GM12892 (cell line): ENCODE measurements around the gene DLX3. TPM values are rescaled to one million over a fixed set of nuclear protein-coding genes. Genes with fewer than 3 reads are reported as not detected.
"Not testable (repeated sequence)": the region's sequence is repeated elsewhere in the genome, so short reads cannot be mapped to it uniquely, and the experiment has no call there.

Experiments
- DNase-seq: peaks from one replicate; pipeline ENCODE4 v3.0.0; 2011; ENCODE audit not compliant: insufficient read length
- FAIRE-seq: peaks from 2 replicates; lab custom pipeline; 2011; peaks lifted over from hg19 to GRCh38; lab: Jason Lieb, UNC
- POLR2A ChIP-seq: IDR thresholded peaks from 2 replicates; pipeline ENCODE4 v1.6.1; 2011; ENCODE audit warnings: low read depth, low read length, control low read depth
- POLR2AphosphoS5 ChIP-seq: IDR thresholded peaks from 2 replicates; pipeline ENCODE4 v1.6.1; 2011; ENCODE audit warnings: low read depth, low read length, control low read depth
- TAF1 ChIP-seq: IDR thresholded peaks from 2 replicates; pipeline ENCODE4 v1.6.1; 2011; ENCODE audit warnings: low read depth, mild to moderate bottlenecking, control low read depth, low read length, borderline replicate concordance
- polyA plus RNA-seq: library from polyadenylated mRNA; unstranded; fragments of >200 nt; gene quantifications from one replicate; pipeline ENCODE4 v1.2.1, GENCODE V29; 2012; ENCODE audit warnings: missing spikeins, inconsistent platforms; ENCODE audit not compliant: missing spikeins

DLX3 gene
- polyA plus RNA-seq = not detected

- FAIRE-seq (no peak), DNase-seq (no peak)
- no peak for TF ChIP-seq POLR2AphosphoS5
- TF ChIP-seq POLR2A = no peak
- no peak for TF ChIP-seq TAF1
Measured at GRCh38 chr17:49995055-49995738, at the start of gene DLX3. Gene DLX3, minus strand, starts transcription at chr17:49995224. Its CDS starts 226 bp downstream, at chr17:49994998.

- DNase-seq (no peak), FAIRE-seq (no peak)
- TF ChIP-seq POLR2AphosphoS5 = no peak
- no peak for TF ChIP-seq POLR2A
- no peak for TF ChIP-seq TAF1
Measured at GRCh38 chr17:50044483-50044882, 49.5 kb upstream of the DLX3 start.

- DNase-seq (no peak), FAIRE-seq (no peak)
- TF ChIP-seq POLR2A (no peak), TAF1 (no peak), POLR2AphosphoS5 (no peak)
Measured at GRCh38 chr17:50043290-50044148, 48.5 kb upstream of the DLX3 start.

GRCh38 chr17:50042211-50042610 lies 47.2 kb upstream of the DLX3 start:
- DNase-seq (no peak), FAIRE-seq (no peak)
- TF ChIP-seq TAF1 = no peak
- no peak for TF ChIP-seq POLR2A
- TF ChIP-seq POLR2AphosphoS5 = no peak

GRCh38 chr17:50040496-50040895 lies 45.5 kb upstream of the DLX3 start:
- not testable (repeated sequence) for FAIRE-seq, DNase-seq

GRCh38 chr17:50039058-50039457 lies 44.0 kb upstream of the DLX3 start:
- DNase-seq (no peak), FAIRE-seq (no peak)
- no peak for TF ChIP-seq POLR2A
- TF ChIP-seq POLR2AphosphoS5 = no peak
- TF ChIP-seq TAF1 = no peak

- no peak for TF ChIP-seq POLR2A
- TF ChIP-seq POLR2AphosphoS5 = no peak
- TF ChIP-seq TAF1 = no peak
- DNase-seq = no peak
- no peak for FAIRE-seq
Measured at GRCh38 chr17:50037321-50038107, 42.5 kb upstream of the DLX3 start.

GRCh38 chr17:50036455-50037261 lies 41.6 kb upstream of the DLX3 start:
- FAIRE-seq (no peak), DNase-seq (no peak)
- TF ChIP-seq POLR2A = no peak
- TF ChIP-seq POLR2AphosphoS5 = no peak
- TF ChIP-seq TAF1 = no peak

- no peak for DNase-seq
- no peak for FAIRE-seq
- TF ChIP-seq POLR2AphosphoS5 = no peak
- TF ChIP-seq TAF1 = no peak
- TF ChIP-seq POLR2A = no peak
Measured at GRCh38 chr17:50035945-50036344, 40.9 kb upstream of the DLX3 start.

GRCh38 chr17:50035421-50035879 lies 40.4 kb upstream of the DLX3 start:
- TF ChIP-seq TAF1 = no peak
- no peak for TF ChIP-seq POLR2AphosphoS5
- TF ChIP-seq POLR2A = no peak
- DNase-seq = no peak
- FAIRE-seq = no peak
